GM06990 (cell line): ENCODE data around the gene RALGPS2.

Experiments
- DNase-seq: peaks from one replicate; pipeline ENCODE4 v3.0.0-alpha.2; 2011; ENCODE audit not compliant: insufficient read length; ENCODE audit errors: extremely low read depth
- H3K27me3 ChIP-seq: replicated peaks from 2 replicates; pipeline ENCODE4 v1.6.0; 2011; ENCODE audit warnings: low read length; ENCODE audit not compliant: control insufficient read depth, insufficient read depth
- H3K36me3 ChIP-seq: 2 replicates; pipeline ENCODE4 v1.5.1; 2011; ENCODE audit warnings: low read length; ENCODE audit not compliant: control insufficient read depth, insufficient read depth
- H3K4me3 ChIP-seq: replicated peaks from 2 replicates; pipeline ENCODE4 v1.5.1; 2011; ENCODE audit warnings: low read depth, mild to moderate bottlenecking, control low read depth, low read length
- CTCF ChIP-seq: IDR thresholded peaks from 2 replicates; pipeline ENCODE4 v1.5.1; 2011; ENCODE audit warnings: low read length, control low read depth, mild to moderate bottlenecking, inconsistent platforms; ENCODE audit not compliant: insufficient read depth, poor library complexity, severe bottlenecking

Gene RALGPS2

GRCh38 chr1:178792394-178792793, 67.3 kb downstream of the RALGPS2 start:
- no peak for DNase-seq
- no peak for TF ChIP-seq CTCF
- H3K36me3 ChIP-seq, result no peaks in the 10 kb centered on the region
- no peaks in the 10 kb centered on the region for H3K27me3 ChIP-seq
- H3K4me3 ChIP-seq, result no peak overlapping the region

GRCh38 chr1:178796013-178796412, 71.0 kb downstream of the RALGPS2 start:
- no peak for TF ChIP-seq CTCF
- H3K27me3 ChIP-seq, result no peaks in the 10 kb centered on the region
- no peak for DNase-seq
- H3K4me3 ChIP-seq, result no peak overlapping the region
- no peaks in the 10 kb centered on the region for H3K36me3 ChIP-seq

GRCh38 chr1:178797590-178797989, 72.5 kb downstream of the RALGPS2 start:
- no peak for TF ChIP-seq CTCF

GRCh38 chr1:178798232-178798861, 73.3 kb downstream of the RALGPS2 start:
- Histone ChIP-seq H3K4me3 (no peak overlapping the region), H3K36me3 (no peaks in the 10 kb centered on the region), H3K27me3 (no peaks in the 10 kb centered on the region)
- no peak for DNase-seq
- no peak for TF ChIP-seq CTCF

More at GRCh38 chr1:178797590-178797989, 72.5 kb downstream of the RALGPS2 start:
- H3K27me3 ChIP-seq, result no peaks in the 10 kb centered on the region
- no peak overlapping the region for H3K4me3 ChIP-seq
- DNase-seq, result no peak
- H3K36me3 ChIP-seq, result no peaks in the 10 kb centered on the region

GRCh38 chr1:178802873-178803272, 77.8 kb downstream of the RALGPS2 start:
- no peak overlapping the region for H3K4me3 ChIP-seq
- TF ChIP-seq CTCF, result no peak
- H3K27me3 ChIP-seq, result no peaks in the 10 kb centered on the region
- no peak for DNase-seq
- no peaks in the 10 kb centered on the region for H3K36me3 ChIP-seq
